ENCODE measurements around the gene SPATA18.

DNA sequence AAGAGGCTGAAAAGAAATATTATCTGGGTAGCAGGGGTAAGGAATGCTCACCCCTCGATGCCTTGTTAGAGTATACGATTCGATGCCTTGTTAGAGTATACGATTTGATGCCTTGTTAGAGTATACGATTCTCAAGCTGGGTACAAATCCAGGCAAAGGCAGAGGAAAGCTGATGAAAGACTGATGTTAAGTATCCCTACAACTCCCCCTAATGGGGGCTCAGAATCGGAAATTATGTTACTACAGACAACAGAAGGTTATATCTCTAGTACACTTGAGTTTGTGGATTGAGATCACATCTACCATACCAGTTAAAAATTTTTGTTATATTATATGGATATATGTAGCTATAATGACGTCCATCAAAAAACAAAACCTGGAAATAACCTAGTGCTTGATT lies 35.7 kb upstream of the SPATA18 start:
- no peak for TF ChIP-seq EZH2phosphoT487 (IDR thresholded peaks at IDR 0.05; ENCODE audit: insufficient read depth, low read depth)
- no peak for TF ChIP-seq EZH2 (IDR thresholded peaks at IDR 0.05; ENCODE audit: insufficient read depth, poor library complexity, severe bottlenecking)

Data from GM23248 (cell line).